Spleen (tissue), 11 donors: Measurements from ENCODE around the gene SUSD3. TPM values are rescaled to one million over a fixed set of nuclear protein-coding genes. Genes with fewer than 3 reads are reported as not detected.
"Not testable (repeated sequence)": the region's sequence is repeated elsewhere in the genome, so short reads cannot be mapped to it uniquely, and the experiment has no call there.

Source experiments
- DNase-seq: peaks from one replicate; pipeline ENCODE4 v3.0.0-alpha.2; 2020
- H3K27ac ChIP-seq, 8 donors: fragments of 200-600 bp; sonication (generic) in 7 of 8; 1 replicate in 4 of 8; 2 replicates in 4 of 8; pipeline versions ENCODE4 v1.5.0 to v1.8.0; 2016 to 2021; ENCODE audit warnings: inconsistent platforms in 4 of 8, mild to moderate bottlenecking in 4 of 8, moderate library complexity in 1 of 8
- H3K27me3 ChIP-seq, 7 donors: fragments of 200-600 bp; sonication (generic) in 6 of 7; replicated peaks in 1 of 7; 1 replicate in 4 of 7; 2 replicates in 3 of 7; pipeline versions ENCODE4 v1.5.0 to v1.8.0; 2016 to 2021; ENCODE audit warnings: inconsistent platforms in 3 of 7, mild to moderate bottlenecking in 1 of 7
- H3K36me3 ChIP-seq, 6 donors: fragments of 200-600 bp; sonication (generic) in 5 of 6; 1 replicate in 4 of 6; 2 replicates in 2 of 6; pipeline versions ENCODE4 v1.5.0 to v1.8.0; 2016 to 2021; ENCODE audit warnings: inconsistent platforms in 2 of 6
- H3K4me1 ChIP-seq, 6 donors: fragments of 200-600 bp; sonication (generic) in 5 of 6; 1 replicate in 3 of 6; 2 replicates in 3 of 6; pipeline versions ENCODE4 v1.5.0 to v1.8.0; 2016 to 2021; ENCODE audit warnings: inconsistent platforms in 3 of 6
- H3K4me3 ChIP-seq, 8 donors: fragments of 200-600 bp; sonication (generic) in 7 of 8; 1 replicate in 4 of 8; 2 replicates in 4 of 8; pipeline versions ENCODE4 v1.5.0 to v1.8.0; 2016 to 2021; ENCODE audit warnings: inconsistent platforms in 4 of 8, mild to moderate bottlenecking in 4 of 8, moderate library complexity in 2 of 8
- H3K9me3 ChIP-seq, 8 donors: fragments of 200-600 bp; sonication (generic) in 7 of 8; 1 replicate in 4 of 8; 2 replicates in 4 of 8; pipeline versions ENCODE4 v1.5.0 to v1.8.0; 2016 to 2021; ENCODE audit warnings: inconsistent platforms in 4 of 8
- CTCF ChIP-seq, 11 experiments: fragments of 200-600 bp in 7 of 11; fragments of 450-650 bp in 4 of 11; sonication (generic) in 4 of 11; IDR thresholded peaks in 8 of 11; conservative IDR thresholded peaks in 3 of 11; 1 replicate in 7 of 11; 2 replicates in 4 of 11; pipeline versions ENCODE4 v1.4.0 to v1.8.0; 2016 to 2021; ENCODE audit warnings: antibody characterized with exemption in 11 of 11, inconsistent platforms in 4 of 11, mild to moderate bottlenecking in 1 of 11
- POLR2A ChIP-seq, 3 donors: fragments of 450-650 bp; IDR thresholded peaks; one replicate each; pipeline ENCODE4 v1.5.1; 2017; ENCODE audit warnings: antibody characterized with exemption in 3 of 3, mild to moderate bottlenecking in 1 of 3
- POLR2AphosphoS5 ChIP-seq, 3 donors: sonication (generic); formaldehyde crosslinking; IDR thresholded peaks; one replicate each; pipeline ENCODE4 v1.5.1; 2017; ENCODE audit warnings: antibody characterized with exemption in 3 of 3
- WGBS, 5 donors: extraction: QIAGEN DNeasy Blood & Tissue Kit in 3 of 5; methylation state at CpG; one replicate each; pipeline versions ENCODE4 v1.1.5 to v1.1.7; 2013 to 2018; 5-methylcytosine and 5-hydroxymethylcytosine counted together
- intact Hi-C: fragments of 100-400 bp; cut with DNase I; formaldehyde crosslinking; loops from one replicate; pipeline ENCODE4 v1.15.0; 2023; ENCODE audit warnings: low total_unique reads
- polyA plus RNA-seq, 3 donors: library from polyadenylated mRNA; stranded (reverse); fragments of 200-250 nt; gene quantifications; one replicate each; pipeline ENCODE4 v1.2.1, GENCODE V29; 2013
- total RNA-seq, 7 donors: library from RNA; depleted of rRNA in 3 of 7; stranded (reverse); fragments of >200 nt in 3 of 7; fragmentation: NEBNext Ultra II Directional in 4 of 7; extraction: Animal tissue kit (Norgen Biotek cat#: 25700) in 4 of 7; gene quantifications; one replicate each; pipeline versions ENCODE4 v1.1.0 to v1.2.1, GENCODE V29; 2016 to 2021
- donor health status: healthy with polysubstance abuse.
- donor health status: DM: no; HTN: no; CAD: no; lungs with moderate emphysema.
- donor health status: DM: no; HTN: no; CAD: no.
- donor health status: Bipolar disorder and iron deficiency.
- donor health status: healthy.
- donor health status: DM: no; HTN: no; CAD: no.
- donor health status: DM: yes; HTN: yes; CAD: no.

The SUSD3 gene
- total and polyA plus RNA-seq, 10 donors: 27.6 to 68.8 (median 48.3) TPM

DNA sequence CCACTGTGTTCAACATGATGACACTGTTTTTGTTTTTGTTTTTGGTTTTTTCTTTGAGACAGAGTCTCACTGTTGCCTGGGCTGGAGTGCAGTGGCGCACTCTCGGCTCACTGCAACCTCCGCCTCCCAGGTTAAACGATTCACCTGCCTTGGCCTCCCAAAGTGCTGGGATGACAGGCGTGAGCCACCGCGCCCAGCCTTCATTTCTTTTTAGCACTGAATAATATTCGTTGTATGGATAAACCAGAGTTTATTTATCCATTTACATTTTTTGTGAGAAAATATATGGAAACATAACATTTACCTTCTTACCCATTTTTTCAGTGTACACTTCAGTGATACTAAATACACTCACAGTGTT lies 41.8 kb downstream of the SUSD3 start:
- peaks cover 0 to 11% (median 0%) of the 10 kb centered on the region in 6 donors for H3K36me3 ChIP-seq
- H3K4me1 ChIP-seq: peaks cover 34 to 66% (median 47%) of the 10 kb centered on the region in 6 donors
- DNase-seq: peak; percentile 55
- TF ChIP-seq POLR2AphosphoS5 (IDR thresholded peaks at IDR 0.05) (no peak), POLR2A (IDR thresholded peaks at IDR 0.05) (no peak), CTCF (IDR thresholded peaks at IDR 0.05 in 8 of 11, conservative IDR thresholded peaks at IDR 0.05 in 3 of 11) (no peak)
- H3K27me3 ChIP-seq: no peaks in the 10 kb centered on the region
- H3K27ac ChIP-seq: peak overlapping the region in 5 of 8 donors; percentile 93 to 99 (median 98)
- intact Hi-C loops: no loop called here
- H3K4me3 ChIP-seq: no peak overlapping the region
- WGBS, 5 donors: 92 to 97% (median 96%) methylated on average over 8 of the region's 8 CpGs
- H3K9me3 ChIP-seq: peaks cover 0 to 14% (median 10%) of the 10 kb centered on the region in 8 donors

GRCh38 chr9:93101086-93101485 lies 42.6 kb downstream of the SUSD3 start:
- peak overlapping the region in 2 of 8 donors; percentile 98 to 99 for H3K27ac ChIP-seq

GRCh38 chr9:93105620-93106019 lies 47.1 kb downstream of the SUSD3 start:
- Histone ChIP-seq H3K27ac (no peak overlapping the region), H3K27me3 (no peaks in the 10 kb centered on the region), H3K36me3 (peaks cover 0 to 35% (median 14%) of the 10 kb centered on the region in 6 donors), H3K4me1 (peaks cover 11 to 72% (median 35%) of the 10 kb centered on the region in 6 donors), H3K9me3 (peaks cover 0 to 14% (median 10%) of the 10 kb centered on the region in 8 donors), H3K4me3 (no peak overlapping the region)
- 44 to 80% (median 63%) methylated on average over 1 of the region's 1 CpG for WGBS, 5 donors
- no peak for TF ChIP-seq CTCF (IDR thresholded peaks at IDR 0.05 in 8 of 11, conservative IDR thresholded peaks at IDR 0.05 in 3 of 11)
- TF ChIP-seq POLR2AphosphoS5 (IDR thresholded peaks at IDR 0.05): no peak
- no peak for TF ChIP-seq POLR2A (IDR thresholded peaks at IDR 0.05)
- intact Hi-C loops: loop anchor here (5.0 kb wide), 1 partner anchor 197 kb away; no protein-coding TSS in a partner anchor
- DNase-seq: no peak

More at GRCh38 chr9:93101086-93101485, 42.6 kb downstream of the SUSD3 start:
- intact Hi-C loops, H3K4me3 ChIP-seq, H3K27me3 ChIP-seq: not testable (repeated sequence)
- H3K9me3 ChIP-seq: peaks cover 0 to 14% (median 10%) of the 10 kb centered on the region in 8 donors
- 89 to 98% (median 96%) methylated on average over 11 of the region's 11 CpGs for WGBS, 5 donors
- DNase-seq: peak; percentile 41
- peaks cover 0 to 11% (median 0%) of the 10 kb centered on the region in 6 donors for H3K36me3 ChIP-seq
- peaks cover 34 to 71% (median 47%) of the 10 kb centered on the region in 6 donors for H3K4me1 ChIP-seq

- H3K27me3 ChIP-seq: no peaks in the 10 kb centered on the region
- H3K4me1 ChIP-seq: peaks cover 11 to 74% (median 43%) of the 10 kb centered on the region in 6 donors
- TF ChIP-seq POLR2A (IDR thresholded peaks at IDR 0.05) (no peak), CTCF (IDR thresholded peaks at IDR 0.05 in 8 of 11, conservative IDR thresholded peaks at IDR 0.05 in 3 of 11) (no peak), POLR2AphosphoS5 (IDR thresholded peaks at IDR 0.05) (no peak)
- 80 to 89% (median 86%) methylated on average over 14 of the region's 14 CpGs for WGBS, 5 donors
- intact Hi-C loops: loop anchor here (5.0 kb wide), 1 partner anchor 195 kb away; no protein-coding TSS in a partner anchor
- no peak overlapping the region for H3K4me3 ChIP-seq
- no peak overlapping the region for H3K27ac ChIP-seq
- H3K9me3 ChIP-seq: peaks cover 0 to 14% (median 10%) of the 10 kb centered on the region in 8 donors
- peak; percentile 60 for DNase-seq
- H3K36me3 ChIP-seq: peaks cover 0 to 52% (median 19%) of the 10 kb centered on the region in 6 donors
Observed at GRCh38 chr9:93107151-93107824, 48.8 kb downstream of the SUSD3 start.
